HCT116 (cell line): ENCODE data around the gene FCHO1. TPM values are rescaled to one million over a fixed set of nuclear protein-coding genes. Genes with fewer than 3 reads are reported as not detected.

Experiments used
- ATAC-seq: fragments of 200-7000 bp; cut with Tn5 transposase; 2 replicates; pipeline ENCODE4 v1.9.1; 2020; ENCODE audit warnings: mild to moderate bottlenecking, moderate library complexity
- BruUV-seq: library from RNA; stranded (reverse); fragments of 400-500 nt; replicated peaks from 2 replicates; lab custom pipeline; 2021; lab: Mats Ljungman, UMichigan
- CTCF ChIA-PET: fragments of 300-600 bp; sonication (Branson Sonifier 250); formaldehyde crosslinking; loops from one replicate; lab custom pipeline; 2021; ENCODE audit warnings: antibody characterized with exemption; lab: Charles Lee
- POLR2A ChIA-PET: fragments of 300-600, 350-600 bp; sonication (Branson Sonifier 250); formaldehyde crosslinking; loops from one replicate; lab custom pipeline; 2021; ENCODE audit warnings: antibody characterized with exemption; lab: Charles Lee
- RAD21 ChIA-PET, 2 experiments: fragments of 300-600 bp; sonication (Branson Sonifier 250); formaldehyde crosslinking; loops; one replicate each; lab custom pipeline; 2023; ENCODE audit warnings: low total read pairs in 2 of 2; ENCODE audit not compliant: uncharacterized antibody in 2 of 2, unreplicated experiment in 2 of 2, low non-redundant PET in 1 of 2; lab: Charles Lee
- DNase-seq: peaks from one replicate; pipeline ENCODE4 v3.0.0-alpha.2; 2010; ENCODE audit warnings: low read depth, low spot score
- H2AFZ ChIP-seq: fragments of 200-600 bp; shearing (Covaris generic), sonication (generic); 2 replicates; pipeline ENCODE4 v1.6.1; 2017; ENCODE audit warnings: low read depth, mixed run types, mixed read lengths, antibody characterized with exemption, low read length; ENCODE audit not compliant: poor library complexity, severe bottlenecking
- H3K27ac ChIP-seq: 2 replicates; pipeline ENCODE4 v1.5.1; 2012; ENCODE audit warnings: low read depth, low read length
- H3K27me3 ChIP-seq: fragments of 200-600 bp; sonication (generic); 2 replicates; pipeline ENCODE4 v1.6.1; 2016; ENCODE audit warnings: mixed run types, low read length, mixed read lengths; ENCODE audit not compliant: insufficient read depth
- H3K36me3 ChIP-seq, 2 experiments: fragments of 200-500 bp in 1 of 2; fragments of 200-600 bp in 1 of 2; sonication (Bioruptor generic) in 1 of 2; sonication (generic) in 1 of 2; 2 replicates each; pipeline versions ENCODE4 v1.5.1 to v1.6.1; 2014 to 2016; ENCODE audit warnings: low read length in 2 of 2, inconsistent platforms in 1 of 2, mixed read lengths in 1 of 2, mixed run types in 1 of 2; ENCODE audit not compliant: insufficient read depth in 2 of 2, control insufficient read depth in 1 of 2
- H3K4me1 ChIP-seq, 2 experiments: fragments of 200-600 bp in 1 of 2; sonication (generic) in 1 of 2; 2 replicates each; pipeline versions ENCODE4 v1.5.1 to v1.6.1; 2012 to 2017; ENCODE audit warnings: low read length in 2 of 2, inconsistent platforms in 1 of 2, mild to moderate bottlenecking in 1 of 2, mixed read lengths in 1 of 2, mixed run types in 1 of 2, moderate library complexity in 1 of 2; ENCODE audit not compliant: insufficient read depth in 2 of 2, control insufficient read depth in 1 of 2
- H3K4me2 ChIP-seq: fragments of 200-600 bp; sonication (generic); 2 replicates; pipeline ENCODE4 v1.6.1; 2017; ENCODE audit warnings: mixed run types, low read length, mixed read lengths
- H3K4me3 ChIP-seq, 2 experiments: fragments of 200-600 bp in 1 of 2; sonication (generic) in 1 of 2; replicated peaks in 1 of 2; 2 replicates each; pipeline ENCODE4 v1.5.1; 2011 to 2016; ENCODE audit warnings: low read length in 2 of 2, control low read depth in 1 of 2, low read depth in 1 of 2, mild to moderate bottlenecking in 1 of 2, mixed read lengths in 1 of 2, mixed run types in 1 of 2
- H3K79me2 ChIP-seq: fragments of 200-600 bp; sonication (generic); 2 replicates; pipeline ENCODE4 v1.6.1; 2017; ENCODE audit warnings: mild to moderate bottlenecking, mixed run types, low read length, moderate library complexity, mixed read lengths; ENCODE audit not compliant: insufficient read depth
- H3K9ac ChIP-seq: fragments of 200-600 bp; sonication (generic); 2 replicates; pipeline ENCODE4 v1.6.1; 2016; ENCODE audit warnings: low read length, mixed read lengths
- H3K9me2 ChIP-seq: fragments of 200-600 bp; sonication (generic), shearing (Covaris generic); 2 replicates; pipeline ENCODE4 v1.6.1; 2017; ENCODE audit warnings: mixed run types, mild to moderate bottlenecking, moderate library complexity; ENCODE audit not compliant: insufficient read depth
- H3K9me3 ChIP-seq, 2 experiments: fragments of 200-500 bp in 1 of 2; fragments of 200-600 bp in 1 of 2; sonication (Bioruptor generic) in 1 of 2; sonication (generic) in 1 of 2; 2 replicates each; pipeline ENCODE4 v1.6.1; 2014 to 2017; ENCODE audit warnings: low read length in 2 of 2, mixed read lengths in 2 of 2, inconsistent platforms in 1 of 2, low read depth in 1 of 2, mild to moderate bottlenecking in 1 of 2, mixed run types in 1 of 2, moderate library complexity in 1 of 2; ENCODE audit not compliant: control insufficient read depth in 1 of 2, insufficient read depth in 1 of 2
- H4K20me1 ChIP-seq: fragments of 200-600 bp; sonication (generic), shearing (Covaris generic); 2 replicates; pipeline ENCODE4 v1.6.1; 2017; ENCODE audit warnings: mixed run types, mild to moderate bottlenecking, moderate library complexity; ENCODE audit not compliant: insufficient read depth
- ELF1 ChIP-seq: IDR thresholded peaks from 2 replicates; pipeline ENCODE4 v1.6.1; 2012; ENCODE audit warnings: low read depth, borderline replicate concordance
- EZH2phosphoT487 ChIP-seq: fragments of 200-600 bp; IDR thresholded peaks from 2 replicates; pipeline ENCODE4 v1.6.1; 2018; ENCODE audit warnings: antibody characterized with exemption, borderline replicate concordance
- FOSL1 ChIP-seq: IDR thresholded peaks from 2 replicates; pipeline ENCODE4 v1.6.1; 2012; ENCODE audit warnings: low read depth
- POLR2A ChIP-seq: IDR thresholded peaks from 2 replicates; pipeline ENCODE4 v1.7.0; 2011; ENCODE audit warnings: borderline replicate concordance; ENCODE audit not compliant: insufficient read depth, insufficient read length; ENCODE audit errors: extremely low read depth
- POLR2AphosphoS5 ChIP-seq: IDR thresholded peaks from 2 replicates; pipeline ENCODE4 v1.6.1; 2011; ENCODE audit warnings: mild to moderate bottlenecking, low read depth, low read length, moderate library complexity
- REST ChIP-seq: IDR thresholded peaks from 2 replicates; pipeline ENCODE4 v1.6.1; 2012; ENCODE audit warnings: low read depth
- SRF ChIP-seq: IDR thresholded peaks from 2 replicates; pipeline ENCODE4 v1.6.1; 2012; ENCODE audit warnings: low read depth
- TCF7L2 ChIP-seq: IDR thresholded peaks from 2 replicates; pipeline ENCODE4 v1.7.0; 2011; ENCODE audit warnings: borderline replicate concordance, inconsistent platforms; ENCODE audit not compliant: insufficient read depth, insufficient read length; ENCODE audit errors: extremely low read depth
- YY1 ChIP-seq: IDR thresholded peaks from 2 replicates; pipeline ENCODE4 v1.6.1; 2011; ENCODE audit warnings: low read length, low read depth, moderate library complexity, mild to moderate bottlenecking; ENCODE audit not compliant: insufficient replicate concordance; ENCODE audit errors: extremely low read depth
- ZBTB33 ChIP-seq: IDR thresholded peaks from 2 replicates; pipeline ENCODE4 v1.6.1; 2011; ENCODE audit warnings: mild to moderate bottlenecking, low read length, moderate library complexity; ENCODE audit not compliant: insufficient replicate concordance; ENCODE audit errors: extremely low read depth
- ZFX ChIP-seq: fragments of 450-650 bp; IDR thresholded peaks from 2 replicates; pipeline ENCODE4 v1.6.1; 2017
- ZNF274 ChIP-seq: fragments of 200-500 bp; sonication (Bioruptor generic); IDR thresholded peaks from 2 replicates; pipeline ENCODE4 v1.6.1; 2014; ENCODE audit warnings: mild to moderate bottlenecking, low read depth, low read length, inconsistent platforms
- intact Hi-C: fragments of 100-400 bp; cut with micrococcal nuclease; formaldehyde crosslinking; loops from 2 replicates; pipeline ENCODE4 v1.10.0; 2022
- total RNA-seq: library from RNA; stranded (reverse); gene quantifications from one replicate; pipeline ENCODE4 v1.2.1, GENCODE V29; 2021; ENCODE audit not compliant: unreplicated experiment
- TF ChIP-seq, protein P1 (sequence below): IDR thresholded peaks from 2 replicates; pipeline ENCODE4 v1.6.1; 2012

Gene FCHO1
- total RNA-seq, 1 experiment from 2014 or later, result 28.1 TPM

- TF ChIP-seq SRF, result no peak
- TF ChIP-seq TCF7L2, result no peak
- no peak for TF ChIP-seq FOSL1
- no peak for TF ChIP-seq POLR2AphosphoS5
- no peak for TF ChIP-seq ELF1
These were observed 32.7 kb upstream of the FCHO1 start (continued) for GRCh38 chr19:17718550-17718946.

DNA sequence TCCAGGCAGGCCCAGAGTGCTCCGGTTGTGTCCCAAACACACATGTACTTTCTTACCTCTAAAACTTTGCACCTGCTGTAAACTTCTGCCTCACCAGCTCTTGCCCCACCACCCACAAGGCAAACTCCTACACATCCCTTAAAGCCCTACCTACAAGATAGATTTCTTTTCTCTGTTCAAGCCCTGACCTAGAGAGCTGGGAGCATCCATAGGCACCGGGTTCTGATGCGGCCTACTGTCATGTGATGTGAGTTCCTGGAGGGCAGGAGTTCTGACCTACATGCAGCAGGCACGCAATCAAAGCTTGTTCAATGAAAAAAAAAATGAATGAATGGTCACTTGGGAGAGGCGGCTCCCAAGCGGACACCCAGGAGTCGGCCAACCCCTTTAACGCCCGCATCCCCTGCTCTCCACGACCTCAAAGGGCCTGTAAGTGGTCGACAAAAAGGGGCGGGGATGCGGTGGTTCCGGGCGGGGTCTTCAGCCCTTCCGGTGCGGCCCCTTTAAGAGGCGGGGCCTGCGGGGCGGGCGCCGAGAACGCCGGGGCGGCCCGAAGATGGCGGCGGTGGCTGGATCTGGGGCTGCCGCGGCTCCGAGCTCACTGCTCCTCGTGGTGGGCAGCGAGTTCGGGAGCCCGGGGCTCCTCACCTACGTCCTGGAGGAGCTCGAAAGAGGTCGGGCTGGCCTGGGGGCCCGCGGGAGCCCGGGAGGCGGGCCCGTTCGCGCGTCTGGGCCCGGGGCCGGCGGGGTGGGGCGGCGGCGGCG is 32.1 kb upstream of the FCHO1 start, which contains the start of gene MAP1S:
Gene MAP1S (plus strand): TSS at position 534 of the 765 bp plus-strand sequence. CDS start 23 bp downstream, at position 557.
- CTCF ChIA-PET, result interaction anchor here (1.2 to 1.6 kb wide), 3 partner anchors 12 to 47 kb away, joined by 3 to 4 read pairs (median 4); no protein-coding TSS in a partner anchor
- DNase-seq (no peak), ATAC-seq (peak; percentile 84)
- peak within 1 kb of the TSS; percentile 34 for H2AFZ ChIP-seq
- peaks cover 13 to 35% of the 10 kb centered on the region in 2 experiments for H3K4me1 ChIP-seq
- TSS peak; percentile 89 for BruUV-seq
- RAD21 ChIA-PET, result interaction anchor here in 1 of 2 experiments (0.9 kb wide), 1 partner anchor 48 kb away, joined by 4 read pairs; no protein-coding TSS in a partner anchor
- peak within 1 kb of the TSS; percentile 66 for H3K27ac ChIP-seq
- H3K4me3 ChIP-seq, result peak within 1 kb of the TSS; percentile 91 to 97
- H3K79me2 ChIP-seq, result peaks cover 33% of the 10 kb centered on the region
- no peaks in the 10 kb centered on the region for H3K27me3 ChIP-seq
- no peaks in the 10 kb centered on the region for H4K20me1 ChIP-seq
- H3K4me2 ChIP-seq, result peak within 1 kb of the TSS; percentile 82
- POLR2A ChIA-PET, result interaction anchor here (0.7 to 1.4 kb wide), 3 partner anchors 11 to 279 kb away, joined by 3 to 4 read pairs (median 3); no protein-coding TSS in a partner anchor
- peaks cover 4% of the 10 kb centered on the region in 2 experiments; a peak in 2 of 4 replicates for H3K36me3 ChIP-seq
- intact Hi-C loops, result loop anchor here (5.0 kb wide), 1 partner anchor 48 kb away; no protein-coding TSS in a partner anchor
- H3K9me2 ChIP-seq, result no peaks in the 10 kb centered on the region
- H3K9ac ChIP-seq, result peak within 1 kb of the TSS; percentile 82
- H3K9me3 ChIP-seq, result no peaks in the 10 kb centered on the region
- TF ChIP-seq ZBTB33 (peak; percentile 12), EZH2phosphoT487 (no peak), YY1 (peak; percentile 93), ELF1 (no peak), REST (no peak), FOSL1 (no peak), ZNF274 (no peak), ZFX (peak; percentile 71), SRF (no peak), POLR2AphosphoS5 (peak; percentile 89), POLR2A (peak; percentile 68), TCF7L2 (peak; percentile 25)
- TF ChIP-seq, protein P1, sequence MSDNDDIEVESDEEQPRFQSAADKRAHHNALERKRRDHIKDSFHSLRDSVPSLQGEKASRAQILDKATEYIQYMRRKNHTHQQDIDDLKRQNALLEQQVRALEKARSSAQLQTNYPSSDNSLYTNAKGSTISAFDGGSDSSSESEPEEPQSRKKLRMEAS, result peak; percentile 37; the same call in 1 of the 2 replicates
